Stimulated activated CD8-positive, alpha-beta memory T cell treated with anti-CD3 and anti-CD28 coated beads, Interleukin-2, amount 100 ng/mL, for 48 hours (primary cell): ENCODE data around the gene SLC5A6.
"Not testable (repeated sequence)": the region's sequence is repeated elsewhere in the genome, so short reads cannot be mapped to it uniquely, and the experiment has no call there.

Experiments
- DNase-seq, 2 donors: peaks; one replicate each; pipeline ENCODE4 v3.0.0-alpha.2; 2020; ENCODE audit warnings: low read depth in 2 of 2

Gene SLC5A6

GRCh38 chr2:27205206-27205605 is 6.9 kb downstream of the SLC5A6 start:
- DNase-seq = no peak

GRCh38 chr2:27204566-27204965 is 7.5 kb downstream of the SLC5A6 start:
- no peak for DNase-seq

- DNase-seq = no peak
Observed at GRCh38 chr2:27203741-27204140, 8.3 kb downstream of the SLC5A6 start.

- DNase-seq = no peak
Observed at GRCh38 chr2:27202854-27203253, 9.2 kb downstream of the SLC5A6 start.

GRCh38 chr2:27201675-27202074 is 10.4 kb downstream of the SLC5A6 start:
- DNase-seq = no peak

GRCh38 chr2:27199241-27199640 is 12.8 kb downstream of the SLC5A6 start:
- DNase-seq = no peak

- no peak for DNase-seq
Observed at GRCh38 chr2:27198627-27199026, 13.4 kb downstream of the SLC5A6 start.

GRCh38 chr2:27198068-27198467 is 14.0 kb downstream of the SLC5A6 start:
- not testable (repeated sequence) for DNase-seq

GRCh38 chr2:27195799-27196198 is 16.3 kb downstream of the SLC5A6 start:
- not testable (repeated sequence) for DNase-seq

GRCh38 chr2:27194538-27195354 is 17.3 kb downstream of the SLC5A6 start:
- DNase-seq = no peak

- peak in 1 of 2 donors; percentile 16 for DNase-seq
Observed at GRCh38 chr2:27191070-27191829, 20.8 kb downstream of the SLC5A6 start.

- DNase-seq = no peak
Observed at GRCh38 chr2:27189989-27190388, 22.1 kb downstream of the SLC5A6 start.

- DNase-seq = no peak
Observed at GRCh38 chr2:27186613-27187345, 25.3 kb downstream of the SLC5A6 start.

- DNase-seq = no peak
Observed at GRCh38 chr2:27185331-27186026, 26.6 kb downstream of the SLC5A6 start.

GRCh38 chr2:27184115-27184514 is 28.0 kb downstream of the SLC5A6 start:
- DNase-seq = no peak

GRCh38 chr2:27182346-27182745 is 29.7 kb downstream of the SLC5A6 start:
- DNase-seq = no peak

GRCh38 chr2:27179344-27180000 is 32.6 kb downstream of the SLC5A6 start:
- DNase-seq = no peak

- no peak for DNase-seq
Observed at GRCh38 chr2:27178469-27178868, 33.6 kb downstream of the SLC5A6 start.

GRCh38 chr2:27177441-27178351 is 34.4 kb downstream of the SLC5A6 start:
- DNase-seq = no peak

- DNase-seq = not testable (repeated sequence)
Observed at GRCh38 chr2:27175781-27176180, 36.3 kb downstream of the SLC5A6 start.
